Measurements from ENCODE around the gene ASF1B. TPM values are rescaled to one million over a fixed set of nuclear protein-coding genes. Genes with fewer than 3 reads are reported as not detected.

Gene ASF1B
- total RNA-seq, 1 experiment from 2014 or later, result 38.4 TPM

DNA sequence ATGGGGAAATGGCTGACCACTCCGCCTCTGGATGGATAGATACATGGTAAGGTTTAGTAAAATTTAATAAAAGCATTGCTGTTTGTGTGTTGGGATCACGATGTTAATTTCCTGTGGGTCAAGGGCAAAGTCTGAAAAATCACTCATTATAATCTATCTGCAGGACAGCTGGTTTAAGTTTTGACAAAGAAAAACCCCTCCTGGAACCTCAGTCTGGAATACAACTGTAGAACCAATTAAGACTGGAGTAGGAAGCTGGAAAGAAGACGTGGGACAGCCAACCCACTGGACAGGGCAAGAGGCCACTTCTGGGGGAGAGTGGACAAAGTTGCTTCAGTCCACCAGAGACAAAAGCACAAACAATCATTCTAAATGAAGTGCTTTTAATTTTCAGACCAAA is 17.2 kb downstream of the ASF1B start:
- TF ChIP-seq, protein P1, sequence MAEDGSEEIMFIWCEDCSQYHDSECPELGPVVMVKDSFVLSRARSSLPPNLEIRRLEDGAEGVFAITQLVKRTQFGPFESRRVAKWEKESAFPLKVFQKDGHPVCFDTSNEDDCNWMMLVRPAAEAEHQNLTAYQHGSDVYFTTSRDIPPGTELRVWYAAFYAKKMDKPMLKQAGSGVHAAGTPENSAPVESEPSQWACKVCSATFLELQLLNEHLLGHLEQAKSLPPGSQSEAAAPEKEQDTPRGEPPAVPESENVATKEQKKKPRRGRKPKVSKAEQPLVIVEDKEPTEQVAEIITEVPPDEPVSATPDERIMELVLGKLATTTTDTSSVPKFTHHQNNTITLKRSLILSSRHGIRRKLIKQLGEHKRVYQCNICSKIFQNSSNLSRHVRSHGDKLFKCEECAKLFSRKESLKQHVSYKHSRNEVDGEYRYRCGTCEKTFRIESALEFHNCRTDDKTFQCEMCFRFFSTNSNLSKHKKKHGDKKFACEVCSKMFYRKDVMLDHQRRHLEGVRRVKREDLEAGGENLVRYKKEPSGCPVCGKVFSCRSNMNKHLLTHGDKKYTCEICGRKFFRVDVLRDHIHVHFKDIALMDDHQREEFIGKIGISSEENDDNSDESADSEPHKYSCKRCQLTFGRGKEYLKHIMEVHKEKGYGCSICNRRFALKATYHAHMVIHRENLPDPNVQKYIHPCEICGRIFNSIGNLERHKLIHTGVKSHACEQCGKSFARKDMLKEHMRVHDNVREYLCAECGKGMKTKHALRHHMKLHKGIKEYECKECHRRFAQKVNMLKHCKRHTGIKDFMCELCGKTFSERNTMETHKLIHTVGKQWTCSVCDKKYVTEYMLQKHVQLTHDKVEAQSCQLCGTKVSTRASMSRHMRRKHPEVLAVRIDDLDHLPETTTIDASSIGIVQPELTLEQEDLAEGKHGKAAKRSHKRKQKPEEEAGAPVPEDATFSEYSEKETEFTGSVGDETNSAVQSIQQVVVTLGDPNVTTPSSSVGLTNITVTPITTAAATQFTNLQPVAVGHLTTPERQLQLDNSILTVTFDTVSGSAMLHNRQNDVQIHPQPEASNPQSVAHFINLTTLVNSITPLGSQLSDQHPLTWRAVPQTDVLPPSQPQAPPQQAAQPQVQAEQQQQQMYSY (CRISPR knock-in tag; IDR thresholded peaks at IDR 0.05), result no peak
- TF ChIP-seq, protein P2, sequence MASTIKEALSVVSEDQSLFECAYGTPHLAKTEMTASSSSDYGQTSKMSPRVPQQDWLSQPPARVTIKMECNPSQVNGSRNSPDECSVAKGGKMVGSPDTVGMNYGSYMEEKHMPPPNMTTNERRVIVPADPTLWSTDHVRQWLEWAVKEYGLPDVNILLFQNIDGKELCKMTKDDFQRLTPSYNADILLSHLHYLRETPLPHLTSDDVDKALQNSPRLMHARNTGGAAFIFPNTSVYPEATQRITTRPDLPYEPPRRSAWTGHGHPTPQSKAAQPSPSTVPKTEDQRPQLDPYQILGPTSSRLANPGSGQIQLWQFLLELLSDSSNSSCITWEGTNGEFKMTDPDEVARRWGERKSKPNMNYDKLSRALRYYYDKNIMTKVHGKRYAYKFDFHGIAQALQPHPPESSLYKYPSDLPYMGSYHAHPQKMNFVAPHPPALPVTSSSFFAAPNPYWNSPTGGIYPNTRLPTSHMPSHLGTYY (CRISPR knock-in tag; IDR thresholded peaks at IDR 0.05), result no peak
- TF ChIP-seq ZNF423 (CRISPR knock-in tag; IDR thresholded peaks at IDR 0.05) (no peak), FOXP4 (CRISPR knock-in tag; IDR thresholded peaks at IDR 0.05) (no peak), GTF2I (CRISPR knock-in tag; conservative IDR thresholded peaks at IDR 0.05) (no peak), GABPB1 (CRISPR knock-in tag; IDR thresholded peaks at IDR 0.05) (no peak), ESRRA (CRISPR knock-in tag; IDR thresholded peaks at IDR 0.05; ENCODE audit: borderline replicate concordance) (no peak), ZBTB21 (CRISPR knock-in tag; IDR thresholded peaks at IDR 0.05; ENCODE audit: borderline replicate concordance) (no peak), FOXP1 (CRISPR knock-in tag; IDR thresholded peaks at IDR 0.05; ENCODE audit: borderline replicate concordance) (no peak), NR3C1 (CRISPR knock-in tag; conservative IDR thresholded peaks at IDR 0.05; ENCODE audit: low read depth) (no peak), TP53 (CRISPR knock-in tag; IDR thresholded peaks at IDR 0.05) (no peak), SP1 (CRISPR knock-in tag; conservative IDR thresholded peaks at IDR 0.05) (no peak), ZNF138 (CRISPR knock-in tag; conservative IDR thresholded peaks at IDR 0.05) (no peak), TEAD1 (CRISPR knock-in tag; IDR thresholded peaks at IDR 0.05) (no peak)
- TF ChIP-seq, protein P3, sequence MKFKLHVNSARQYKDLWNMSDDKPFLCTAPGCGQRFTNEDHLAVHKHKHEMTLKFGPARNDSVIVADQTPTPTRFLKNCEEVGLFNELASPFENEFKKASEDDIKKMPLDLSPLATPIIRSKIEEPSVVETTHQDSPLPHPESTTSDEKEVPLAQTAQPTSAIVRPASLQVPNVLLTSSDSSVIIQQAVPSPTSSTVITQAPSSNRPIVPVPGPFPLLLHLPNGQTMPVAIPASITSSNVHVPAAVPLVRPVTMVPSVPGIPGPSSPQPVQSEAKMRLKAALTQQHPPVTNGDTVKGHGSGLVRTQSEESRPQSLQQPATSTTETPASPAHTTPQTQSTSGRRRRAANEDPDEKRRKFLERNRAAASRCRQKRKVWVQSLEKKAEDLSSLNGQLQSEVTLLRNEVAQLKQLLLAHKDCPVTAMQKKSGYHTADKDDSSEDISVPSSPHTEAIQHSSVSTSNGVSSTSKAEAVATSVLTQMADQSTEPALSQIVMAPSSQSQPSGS (CRISPR knock-in tag; IDR thresholded peaks at IDR 0.05; ENCODE audit: borderline replicate concordance, low read depth), result no peak
- TF ChIP-seq, protein P4, sequence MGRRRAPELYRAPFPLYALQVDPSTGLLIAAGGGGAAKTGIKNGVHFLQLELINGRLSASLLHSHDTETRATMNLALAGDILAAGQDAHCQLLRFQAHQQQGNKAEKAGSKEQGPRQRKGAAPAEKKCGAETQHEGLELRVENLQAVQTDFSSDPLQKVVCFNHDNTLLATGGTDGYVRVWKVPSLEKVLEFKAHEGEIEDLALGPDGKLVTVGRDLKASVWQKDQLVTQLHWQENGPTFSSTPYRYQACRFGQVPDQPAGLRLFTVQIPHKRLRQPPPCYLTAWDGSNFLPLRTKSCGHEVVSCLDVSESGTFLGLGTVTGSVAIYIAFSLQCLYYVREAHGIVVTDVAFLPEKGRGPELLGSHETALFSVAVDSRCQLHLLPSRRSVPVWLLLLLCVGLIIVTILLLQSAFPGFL (CRISPR knock-in tag; IDR thresholded peaks at IDR 0.05; ENCODE audit: borderline replicate concordance), result no peak
- ChIA-PET CTCF (interaction anchor here (1.1 kb wide), 1 partner anchor 17 kb away, joined by 3 read pairs; the partner anchor contains the start of gene ASF1B), POLR2A (no interaction called here)
- ATAC-seq, result no peak
- no peak for DNase-seq (ENCODE audit: low spot score)
- Mint-ChIP-seq H3K27ac (peak overlapping the region; percentile 98; the same call in 1 of the 2 replicates), H3K36me3 (peaks cover 6% of the 10 kb centered on the region; the same call in 1 of the 2 replicates), H3K4me1 (peaks cover 20% of the 10 kb centered on the region), H3K27me3 (ENCODE audit: low read depth) (0 out of 2 replicates have a peak, but pooled peaks cover 7% of the 10 kb centered on the region), H3K9me3 (no peaks in the 10 kb centered on the region), H3K4me3 (peak overlapping the region; percentile 90)

All from WTC11 (cell line).